T-helper 2 cell treated with Interferon-gamma antibody and Interleukin-4, amounts not matched to agents 100 ng/mL and 5 ng/mL, for 36 hours (primary cell): ENCODE measurements around the gene TUBGCP4. TPM values are rescaled to one million over a fixed set of nuclear protein-coding genes. Genes with fewer than 3 reads are reported as not detected.
"Not testable (repeated sequence)": the region's sequence is repeated elsewhere in the genome, so short reads cannot be mapped to it uniquely, and the experiment has no call there.

Source experiments
- intact Hi-C: fragments of 100-400 bp; cut with micrococcal nuclease; formaldehyde crosslinking; loops from one replicate; pipeline ENCODE4 v1.15.1; 2023
- total RNA-seq: library from RNA; stranded (reverse); gene quantifications from 2 replicates; pipeline ENCODE4 v1.2.3, GENCODE V29; 2022

TUBGCP4 gene
- 34.4 and 37.0 TPM in 2 replicates for total RNA-seq

DNA sequence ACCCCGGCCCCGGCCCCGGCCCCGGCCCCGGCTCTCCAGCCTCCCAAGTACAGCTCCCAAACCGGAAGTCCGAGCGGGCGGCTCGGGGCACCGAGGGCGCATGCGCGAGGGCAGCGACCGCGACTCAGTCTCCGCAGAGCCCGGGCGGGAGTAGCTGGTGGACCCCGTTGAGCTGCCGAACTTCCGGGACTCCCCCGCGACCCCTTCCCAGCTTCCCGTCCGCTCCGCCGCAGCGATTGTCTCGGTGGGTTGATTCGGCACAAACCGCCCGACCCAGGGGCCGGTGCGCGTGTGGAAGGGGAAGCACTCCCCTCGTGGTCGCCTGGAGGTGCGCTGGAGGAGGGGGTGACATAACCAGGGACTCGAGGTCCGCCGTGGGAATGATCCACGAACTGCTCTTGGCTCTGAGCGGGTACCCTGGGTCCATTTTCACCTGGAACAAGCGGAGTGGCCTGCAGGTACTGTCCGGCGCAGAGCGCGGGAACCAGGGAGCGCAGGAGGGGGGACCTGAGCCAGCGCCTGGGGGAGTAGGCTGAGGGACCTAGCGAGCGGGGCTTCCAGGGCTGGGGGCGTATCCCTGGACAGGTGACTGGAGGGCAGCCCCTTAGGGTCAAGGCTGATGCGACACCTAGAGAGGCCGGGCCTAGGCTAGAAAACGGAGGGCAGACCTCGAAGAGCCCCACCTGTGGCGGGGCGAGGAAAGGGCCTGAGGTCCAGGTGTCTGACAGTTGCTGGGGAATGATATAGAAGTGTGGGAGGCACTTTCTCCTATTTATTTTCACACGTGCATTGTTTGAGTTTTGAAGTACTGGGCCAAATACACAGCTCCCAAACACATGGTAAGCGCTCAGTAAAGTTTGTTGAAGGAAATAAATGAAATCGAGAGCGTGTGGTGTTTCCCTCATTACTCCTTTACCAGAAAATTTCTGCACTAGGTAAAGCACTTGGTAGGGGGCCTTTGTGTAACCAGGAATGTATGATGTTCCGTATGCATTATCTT, at the start of gene TUBGCP4, which contains the start of gene ZSCAN29:
Gene TUBGCP4, plus strand, starts transcription at position 127 of the 1,000 bp plus-strand sequence. Its CDS starts 254 bp downstream, at position 381.
Gene ZSCAN29, minus strand, starts transcription at position 69 of the 1,000 bp plus-strand sequence. CDS start 1,130 bp downstream, outside the sequence.
- intact Hi-C loops: loop anchor here (1.0 to 2.0 kb wide), 2 partner anchors 40 to 139 kb away; partner anchors contain the start of gene LCMT2

DNA sequence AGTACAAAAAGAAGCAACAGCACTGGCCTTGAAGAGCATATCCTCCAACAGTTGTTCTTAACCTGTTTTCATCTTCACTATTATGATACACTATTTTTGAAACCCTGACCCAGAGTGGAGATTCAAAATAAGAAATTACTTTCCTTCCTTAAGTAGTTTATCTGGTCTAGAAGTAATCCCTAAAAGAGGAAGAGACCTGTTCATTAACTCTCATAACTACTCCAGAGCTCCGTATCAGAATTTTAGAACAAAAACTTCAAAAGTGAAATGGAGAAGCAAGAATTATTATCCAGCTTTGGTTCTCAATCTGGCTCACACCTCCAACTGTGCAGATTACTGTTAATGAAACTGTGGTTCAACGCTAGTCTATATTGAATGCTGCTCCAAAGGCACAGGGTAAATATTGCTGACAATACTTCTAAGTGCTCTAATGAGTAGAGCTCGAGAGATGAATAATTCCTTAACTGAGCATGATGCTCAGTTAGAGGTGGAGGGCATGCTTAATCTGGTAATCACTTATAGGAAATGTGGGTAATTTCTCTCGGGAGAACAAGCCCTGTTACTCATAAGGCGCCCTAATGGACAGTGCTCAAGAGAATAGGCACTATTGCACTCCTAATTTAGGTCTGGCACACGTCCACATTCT, 45.7 kb upstream of the TUBGCP4 start:
- intact Hi-C loops: no loop called here

DNA sequence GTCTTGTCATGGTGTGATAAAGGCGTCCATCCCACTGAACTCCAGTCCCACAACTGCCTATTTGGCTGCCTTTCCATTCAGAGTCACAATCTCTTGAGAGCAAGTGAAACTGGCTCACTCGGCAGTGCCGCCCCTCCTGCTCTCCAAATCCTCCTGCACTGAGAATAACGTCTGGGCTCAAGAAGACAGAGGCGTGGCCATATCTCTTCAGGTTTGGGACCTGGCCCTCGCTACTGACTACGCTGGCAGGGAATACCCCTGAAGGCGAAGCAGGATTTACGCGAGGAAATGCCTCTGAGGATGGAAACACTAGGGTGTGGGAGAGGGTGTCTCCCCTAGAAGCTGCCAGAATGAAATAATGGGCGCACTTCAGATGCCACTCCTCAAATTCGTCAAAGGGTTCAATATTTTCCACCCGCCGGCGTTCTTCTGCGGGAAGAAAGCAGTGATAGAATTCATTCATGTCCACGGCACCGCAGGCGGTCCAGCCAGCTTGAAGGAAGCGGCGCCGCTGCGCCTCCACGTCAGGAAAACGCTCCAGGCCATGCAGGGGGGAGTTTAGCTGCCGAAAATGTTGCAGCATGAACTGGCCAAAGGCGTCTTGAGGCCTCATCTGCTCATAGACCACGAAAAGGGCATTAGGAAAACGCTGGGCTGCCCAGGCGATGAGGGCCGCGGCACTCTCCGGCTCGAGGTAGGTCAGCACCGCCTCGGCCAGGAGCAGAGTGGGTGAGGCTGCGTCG, 41.5 kb upstream of the TUBGCP4 start:
- intact Hi-C loops: no loop called here

- intact Hi-C loops: loop anchor here (1.0 to 2.0 kb wide), 2 partner anchors 41 to 180 kb away; partner anchors contain the start of genes TUBGCP4 and ZSCAN29
These were observed 40.7 kb upstream of the TUBGCP4 start, which contains the start of gene LCMT2 for GRCh38 chr15:43329960-43330779. LCMT2 (minus strand) TSS chr15:43330573; CDS start chr15:43330489, 84 bp downstream.

- intact Hi-C loops: loop anchor here (1.0 to 2.0 kb wide), 2 partner anchors 40 to 180 kb away; partner anchors contain the start of genes TUBGCP4 and ZSCAN29
These were observed 40.2 kb upstream of the TUBGCP4 start for GRCh38 chr15:43330780-43331087.

GRCh38 chr15:43346305-43346704, 24.6 kb upstream of the TUBGCP4 start:
- intact Hi-C loops: no loop called here

GRCh38 chr15:43347114-43347513, 23.8 kb upstream of the TUBGCP4 start:
- intact Hi-C loops: no loop called here

- intact Hi-C loops: no loop called here
These were observed 18.1 kb upstream of the TUBGCP4 start for GRCh38 chr15:43352693-43353382.

- intact Hi-C loops: no loop called here
These were observed 10.1 kb upstream of the TUBGCP4 start for GRCh38 chr15:43360821-43361220.

DNA sequence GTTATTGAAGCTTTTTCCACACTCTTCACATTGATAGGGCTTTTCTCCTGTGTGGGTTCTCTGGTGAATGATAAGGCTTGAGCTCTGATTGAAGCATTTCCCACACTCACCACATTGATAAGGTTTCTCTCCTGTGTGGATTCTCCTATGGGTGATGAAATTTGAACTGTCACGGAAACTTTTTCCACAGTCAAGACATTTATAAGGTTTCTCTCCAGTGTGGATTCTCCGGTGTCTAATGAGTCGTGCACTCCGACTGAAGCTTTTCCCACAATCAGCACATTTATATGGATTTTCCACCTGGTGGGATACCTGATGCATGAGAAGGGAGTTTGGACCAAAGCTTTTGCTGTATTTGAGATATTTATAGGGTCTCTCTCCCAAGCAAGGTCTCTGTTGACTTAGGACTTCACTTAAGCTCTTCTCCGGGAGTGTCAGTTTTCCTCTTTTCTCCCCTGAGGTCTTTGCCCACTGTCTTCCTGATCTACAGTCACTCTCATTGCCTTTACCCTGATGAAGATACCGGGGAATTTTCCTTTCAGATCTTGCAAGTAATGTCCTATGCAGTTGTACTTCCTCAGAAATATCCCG, 9.5 kb upstream of the TUBGCP4 start:
- intact Hi-C loops: no loop called here

- intact Hi-C loops: loop anchor here (2.0 kb wide), 1 partner anchor 40 kb away; the partner anchor contains the start of gene LCMT2
These were observed 459 bp upstream of the TUBGCP4 start for GRCh38 chr15:43370310-43370974.

GRCh38 chr15:43376017-43376705, 5.3 kb downstream of the TUBGCP4 start:
- intact Hi-C loops: no loop called here

- intact Hi-C loops: no loop called here
These were observed 7.7 kb downstream of the TUBGCP4 start for GRCh38 chr15:43378601-43379000.

DNA sequence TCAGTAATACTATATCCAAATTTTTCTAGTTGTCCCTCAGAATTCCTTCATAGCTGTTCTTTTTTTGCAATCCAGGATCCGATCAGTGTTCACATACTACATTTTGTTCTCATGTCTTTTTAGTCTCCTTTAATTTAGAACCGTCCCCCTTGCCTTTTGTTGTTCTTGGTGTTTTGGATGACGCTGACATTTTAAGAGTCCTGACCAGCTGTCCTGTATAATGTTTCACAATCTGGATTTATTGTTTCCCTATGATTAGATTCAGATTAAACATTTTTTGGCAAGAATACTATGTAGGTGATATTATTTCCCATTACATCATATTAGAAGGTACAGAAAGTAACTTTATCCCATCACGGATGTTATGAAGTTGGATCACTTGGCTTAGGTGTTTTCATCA, 11.4 kb downstream of the TUBGCP4 start:
- intact Hi-C loops: no loop called here

- intact Hi-C loops: no loop called here
These were observed 12.2 kb downstream of the TUBGCP4 start for GRCh38 chr15:43383070-43383469.

DNA sequence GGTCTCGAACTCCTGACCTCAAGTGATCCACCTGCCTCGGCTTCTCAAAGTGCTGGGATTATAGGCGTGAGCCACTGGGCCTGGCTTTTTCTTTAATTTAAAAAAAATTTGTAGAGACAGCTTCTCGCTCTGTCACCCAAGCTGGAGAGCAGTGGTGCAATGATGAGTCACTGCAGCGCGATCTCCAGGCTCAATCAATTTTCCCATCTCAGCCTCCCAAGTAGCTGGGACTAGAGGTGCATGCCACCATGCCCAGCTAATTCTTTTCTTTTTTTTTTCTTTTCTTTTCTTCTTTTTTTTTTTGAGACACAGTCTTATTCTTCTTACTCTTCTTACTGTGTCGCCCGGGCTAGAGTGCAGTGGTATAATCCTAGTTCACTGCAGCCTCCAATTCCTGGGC, 19.8 kb downstream of the TUBGCP4 start:
- intact Hi-C loops: no loop called here

DNA sequence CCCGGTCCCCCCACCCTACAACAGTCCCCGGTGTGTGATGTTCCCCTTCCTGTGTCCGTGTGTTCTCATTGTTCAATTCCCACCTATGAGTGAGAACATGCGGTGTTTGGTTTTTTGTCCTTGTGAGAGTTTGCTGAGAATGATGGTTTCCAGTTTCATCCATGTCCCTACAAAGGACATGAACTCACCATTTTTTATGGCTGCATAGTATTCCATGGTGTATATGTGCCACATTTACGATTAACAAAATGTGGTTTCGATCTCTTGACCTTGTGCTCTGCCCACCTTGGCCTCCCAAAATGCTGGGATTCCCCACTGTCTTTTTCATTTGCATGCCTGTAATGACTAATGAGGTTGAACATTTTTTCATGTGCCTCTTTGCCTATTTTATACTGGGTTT, 22.7 kb downstream of the TUBGCP4 start:
- intact Hi-C loops: not testable (repeated sequence)

DNA sequence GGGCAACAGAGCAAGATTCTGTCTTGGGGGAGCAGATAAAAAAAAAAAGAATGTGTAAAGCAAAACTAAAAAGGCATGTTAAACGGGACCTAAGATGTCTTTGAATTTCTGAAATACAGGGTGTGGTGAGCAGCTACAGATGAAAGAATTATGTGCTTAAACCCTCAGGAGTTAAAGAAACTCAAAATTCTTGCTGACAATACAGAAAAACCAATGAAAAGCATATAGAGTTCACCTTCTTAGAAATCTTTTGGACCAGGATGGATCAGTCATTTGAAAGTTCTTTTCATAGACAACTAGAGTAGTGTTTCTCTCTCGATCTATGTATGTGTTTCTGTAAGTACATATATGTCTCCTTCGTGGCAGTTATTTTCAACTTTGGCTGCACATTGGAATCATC, 31.4 kb downstream of the TUBGCP4 start:
- intact Hi-C loops: no loop called here
